OCI-M1 (cell line): ENCODE results near the gene CCNY.

Experiments
- DNase-seq: peaks from one replicate; lab custom pipeline; 2025; lab: John Stamatoyannopoulos, UW

The CCNY gene

DNA sequence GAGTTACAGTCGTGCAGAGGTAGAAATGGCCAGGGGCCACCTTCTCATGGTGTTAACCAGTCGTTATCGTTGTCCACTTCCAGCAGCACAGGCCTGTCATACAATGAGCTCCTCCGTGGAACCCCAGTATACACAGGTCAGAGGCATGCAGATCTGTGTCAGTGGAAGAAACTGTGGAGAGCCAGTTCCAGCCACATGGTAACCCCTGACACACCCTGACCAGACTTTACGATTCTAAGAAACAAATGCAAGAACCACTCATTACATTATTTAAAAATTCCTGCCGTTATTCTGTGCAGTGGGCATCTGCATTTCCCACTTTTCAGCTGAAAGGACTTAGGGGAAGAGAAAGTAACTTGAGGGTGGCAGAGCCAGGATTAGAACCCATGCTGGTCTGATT, 245.3 kb downstream of the CCNY start:
- no peak for DNase-seq

DNA sequence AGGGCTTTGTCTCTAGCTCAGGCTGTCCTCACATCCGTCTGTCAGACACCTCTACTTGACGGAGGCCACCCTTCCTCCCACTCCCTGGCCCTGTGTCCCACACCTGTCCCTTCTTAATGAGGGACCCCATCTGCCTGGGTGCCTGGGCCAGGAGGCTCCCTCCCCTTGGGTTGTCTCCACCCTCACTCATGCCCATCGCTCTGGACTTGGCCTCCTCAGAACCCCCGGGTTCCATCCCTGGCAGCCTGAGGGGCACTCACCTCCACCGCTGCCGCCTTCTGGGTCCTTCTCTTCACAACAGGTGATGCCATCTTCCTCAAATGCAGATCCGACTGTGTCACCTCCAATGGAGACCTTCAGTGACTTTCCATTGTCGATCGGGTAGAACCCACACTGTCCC, 248.6 kb downstream of the CCNY start:
- DNase-seq: no peak

DNA sequence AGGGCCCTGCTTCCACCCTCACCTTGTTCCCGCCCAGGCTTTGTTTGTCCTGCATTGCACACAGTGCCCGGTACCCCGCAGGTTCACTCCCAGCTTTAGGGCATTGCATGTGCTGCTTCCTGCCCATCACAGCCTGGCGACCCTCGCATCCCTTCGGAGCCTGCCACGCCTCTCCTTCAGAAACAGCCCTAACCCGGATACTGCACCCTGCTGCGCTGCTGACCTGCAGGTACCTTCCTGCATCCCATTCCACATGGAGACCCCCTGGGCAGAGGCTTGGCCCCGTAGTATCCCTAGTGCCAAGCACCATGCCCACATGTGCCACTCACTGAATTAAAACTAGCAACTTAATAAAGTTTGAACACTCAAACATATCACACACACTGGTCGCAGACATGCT, 249.0 kb downstream of the CCNY start:
- DNase-seq: no peak

DNA sequence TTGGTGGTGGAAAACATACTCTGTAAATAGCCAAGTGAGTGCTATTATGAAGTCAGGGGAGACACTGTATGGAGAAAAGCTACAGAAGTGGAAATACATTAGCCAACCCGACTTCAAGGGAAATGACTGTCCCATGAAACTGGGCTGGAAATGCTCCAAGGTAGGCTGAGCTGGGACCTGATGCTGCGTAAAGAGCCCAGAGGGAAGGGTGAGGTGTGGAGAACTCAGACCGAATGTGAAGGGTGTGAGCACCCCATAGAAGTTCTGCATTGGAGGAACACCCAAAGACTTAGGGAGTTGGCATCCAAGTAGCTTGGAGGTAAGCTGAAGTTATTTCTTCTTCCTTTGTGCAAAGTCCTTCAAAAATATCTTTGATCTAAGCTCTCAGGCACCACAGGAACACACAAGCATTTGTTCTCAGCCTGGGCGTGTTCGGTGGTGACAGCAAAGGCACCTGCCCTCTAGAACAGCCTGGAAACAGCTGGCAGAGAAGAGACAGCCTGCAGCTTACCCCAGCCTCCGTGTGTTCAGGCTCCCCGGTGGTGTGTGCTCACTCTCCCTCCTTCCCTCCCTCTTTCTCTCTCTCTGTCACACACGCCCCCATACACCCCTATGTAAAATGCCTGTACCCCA, 249.7 kb downstream of the CCNY start:
- no peak for DNase-seq

DNA sequence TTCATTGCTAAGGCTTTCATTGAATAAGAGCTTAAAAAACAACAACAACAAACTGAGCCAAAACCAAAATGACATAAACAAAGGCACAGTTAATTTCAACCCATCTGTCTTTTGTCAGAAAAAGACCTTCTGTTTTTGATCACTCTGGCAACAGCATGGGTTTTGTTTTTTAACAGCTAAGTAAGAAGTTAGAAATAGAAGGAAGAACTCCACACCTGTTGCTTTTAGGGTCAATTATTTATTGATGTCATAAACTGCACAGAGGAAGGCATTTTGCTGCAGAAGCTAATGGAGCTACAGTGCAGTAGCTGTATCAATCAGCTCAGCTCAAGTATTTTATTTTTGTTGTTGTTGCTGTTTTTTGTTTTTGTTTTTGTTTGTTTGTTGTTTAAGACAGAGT, 252.5 kb downstream of the CCNY start:
- no peak for DNase-seq

DNA sequence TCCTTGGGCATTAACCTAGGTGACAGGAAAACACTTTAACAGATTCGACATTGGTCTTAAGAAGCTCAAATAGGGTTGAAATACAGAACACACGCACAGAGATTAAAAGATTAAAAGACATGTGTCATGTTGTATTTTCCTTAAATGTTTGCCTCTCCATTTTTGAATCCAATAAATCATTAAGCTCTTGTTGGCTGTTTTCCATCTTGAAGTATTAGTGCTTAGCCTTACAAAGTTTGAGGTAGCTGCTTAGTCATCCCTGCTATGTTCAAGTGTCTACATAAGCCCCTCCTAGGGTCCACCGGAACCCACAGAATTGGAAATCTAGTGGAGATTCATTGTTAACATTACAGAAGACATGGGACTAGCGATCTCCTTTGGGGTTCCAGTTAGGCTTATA, 256.1 kb downstream of the CCNY start:
- DNase-seq: no peak

DNA sequence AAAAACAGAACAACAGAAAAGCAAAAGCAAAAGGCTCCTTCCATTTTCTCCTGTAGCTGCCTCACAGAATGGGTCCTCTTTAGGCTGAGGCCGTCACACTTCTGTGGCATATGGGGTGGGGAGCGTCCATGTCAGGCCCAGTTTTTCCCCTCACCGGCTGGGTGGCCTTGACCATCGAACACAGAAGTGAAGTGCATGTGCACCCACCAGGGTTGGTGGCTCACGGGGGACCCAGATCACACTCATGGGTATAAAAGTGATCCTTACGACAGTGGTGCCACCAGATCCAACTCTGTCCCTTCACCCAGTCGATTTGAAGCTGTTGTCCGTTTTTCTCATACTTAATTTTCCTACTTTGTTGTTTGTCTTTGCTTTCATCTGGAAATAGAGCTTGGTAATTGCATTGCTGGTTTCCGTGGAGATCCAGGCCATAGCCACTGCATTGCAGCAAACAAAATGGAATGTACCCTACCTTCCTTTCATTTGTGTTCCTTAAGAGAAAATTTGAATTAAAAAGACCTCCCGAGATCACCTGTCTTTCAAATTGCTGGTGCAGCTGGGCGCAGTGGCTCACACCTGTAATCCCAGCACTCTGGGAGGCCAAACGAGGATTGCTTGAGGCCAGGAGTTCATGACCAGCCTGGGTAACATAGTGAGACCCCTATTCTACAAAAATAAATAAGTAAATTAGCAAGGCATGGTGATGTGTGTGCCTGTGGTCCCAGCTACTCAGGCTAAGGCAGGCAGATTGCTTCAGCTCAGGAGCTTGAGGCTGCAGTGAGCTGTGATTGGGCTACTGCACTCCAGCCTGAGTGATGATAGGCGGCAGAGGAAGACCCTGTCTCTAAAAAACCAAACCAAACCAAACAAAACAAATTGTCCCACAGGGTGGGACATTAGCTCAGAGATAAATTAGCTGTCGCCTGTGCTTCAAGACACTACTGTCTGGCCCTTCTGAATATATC, 258.1 kb downstream of the CCNY start:
- DNase-seq: no peak

DNA sequence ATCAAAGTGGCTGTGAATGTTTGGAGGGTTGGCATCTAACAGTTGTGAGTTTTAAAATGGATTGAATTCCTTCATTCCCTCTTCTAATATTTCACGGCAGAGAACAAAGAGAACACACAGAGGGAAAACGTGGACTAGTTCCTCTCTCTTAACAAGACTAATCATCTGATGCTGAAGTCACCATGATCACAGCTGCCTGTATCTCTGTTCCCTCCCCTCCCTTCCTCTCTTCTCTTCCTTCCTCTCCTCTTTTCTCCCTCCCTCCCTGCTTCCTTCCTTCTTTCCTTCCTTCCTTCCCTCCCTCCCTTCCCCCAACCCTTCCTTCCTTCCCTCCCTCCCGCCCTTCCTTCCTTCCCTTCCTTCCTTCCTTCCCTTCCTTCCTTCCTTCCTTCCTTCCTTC, 258.8 kb downstream of the CCNY start:
- no peak for DNase-seq

DNA sequence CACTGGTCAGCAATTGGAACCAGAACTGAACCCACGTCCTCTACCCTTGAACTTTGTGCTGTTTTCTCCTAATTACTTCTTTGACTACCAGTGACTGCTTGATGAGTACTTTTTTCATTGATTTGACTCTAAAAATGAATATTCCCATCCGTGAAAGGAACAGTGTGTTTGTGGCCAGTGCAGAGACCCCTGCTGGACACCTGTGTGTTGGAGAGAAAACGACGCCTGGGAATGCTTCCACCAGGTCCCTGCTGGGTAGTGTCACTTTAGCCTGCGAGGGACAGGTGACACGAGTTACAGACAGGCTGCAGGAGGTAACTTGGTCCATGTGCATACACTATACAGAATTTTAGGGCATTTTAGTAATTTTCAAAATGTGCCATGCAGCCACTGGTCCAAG, 262.1 kb downstream of the CCNY start:
- peak; percentile 11 for DNase-seq

DNA sequence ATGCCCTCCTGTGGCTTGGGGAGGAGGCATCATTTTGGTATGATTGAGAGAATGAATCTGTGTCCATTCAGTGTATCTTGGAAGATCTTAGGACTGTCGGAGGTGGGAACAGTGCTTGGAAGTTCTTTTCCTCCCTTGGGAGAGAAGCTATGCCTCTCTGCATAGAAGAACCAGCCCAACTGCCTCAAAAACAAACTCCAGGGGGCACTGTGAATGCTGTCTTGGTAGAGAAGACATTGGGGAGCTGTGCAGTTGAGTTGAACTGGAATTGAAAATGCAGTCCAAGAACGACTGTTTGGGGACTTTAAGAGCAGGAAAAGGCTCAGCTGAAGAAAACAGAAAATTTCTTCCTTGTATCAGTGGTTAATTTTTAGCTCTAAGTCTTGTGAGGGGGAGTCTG, 263.9 kb downstream of the CCNY start:
- DNase-seq: no peak

DNA sequence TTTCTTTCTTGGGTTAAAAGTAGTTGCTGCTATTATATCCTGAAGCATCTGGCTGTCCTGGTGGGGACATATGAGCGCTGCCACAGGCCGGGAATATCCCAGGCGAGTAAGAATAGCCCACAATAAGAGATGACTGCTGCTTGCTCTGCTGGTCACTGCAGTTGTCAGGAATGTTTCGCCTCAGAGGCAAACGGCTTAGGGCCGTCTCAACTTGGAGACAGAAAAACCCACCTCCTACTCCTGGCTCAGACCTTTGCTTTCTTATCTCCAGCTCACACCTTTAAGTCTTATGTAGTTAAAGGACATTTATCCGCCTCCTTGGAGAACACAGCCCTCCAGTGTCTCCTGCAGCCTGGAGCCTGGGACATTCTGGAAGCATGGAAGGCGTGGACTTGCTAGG, 268.9 kb downstream of the CCNY start, which contains the start of gene GJD4:
TSS of gene GJD4 (plus strand) at position 151 of the 400 bp plus-strand sequence. CDS start at position 378, 227 bp downstream.
- no peak for DNase-seq

DNA sequence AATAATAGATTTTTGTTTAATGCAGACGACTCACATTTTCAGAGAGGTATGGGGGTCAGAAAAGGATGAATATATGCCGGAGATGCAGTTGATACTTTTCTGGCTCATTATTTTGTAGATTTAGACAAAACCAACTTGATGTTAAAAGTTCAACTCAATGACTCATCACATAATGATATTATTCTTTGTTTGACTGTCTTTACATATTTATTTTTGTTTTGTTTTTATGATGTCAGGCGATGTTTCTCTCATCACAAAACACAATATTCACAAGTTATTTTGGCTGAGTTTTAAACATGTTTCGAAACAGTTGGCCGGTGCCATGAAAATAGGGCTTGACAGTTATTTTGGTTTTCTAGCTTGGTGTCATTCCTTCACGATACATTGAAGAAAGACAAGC, 270.1 kb downstream of the CCNY start:
- no peak for DNase-seq

DNA sequence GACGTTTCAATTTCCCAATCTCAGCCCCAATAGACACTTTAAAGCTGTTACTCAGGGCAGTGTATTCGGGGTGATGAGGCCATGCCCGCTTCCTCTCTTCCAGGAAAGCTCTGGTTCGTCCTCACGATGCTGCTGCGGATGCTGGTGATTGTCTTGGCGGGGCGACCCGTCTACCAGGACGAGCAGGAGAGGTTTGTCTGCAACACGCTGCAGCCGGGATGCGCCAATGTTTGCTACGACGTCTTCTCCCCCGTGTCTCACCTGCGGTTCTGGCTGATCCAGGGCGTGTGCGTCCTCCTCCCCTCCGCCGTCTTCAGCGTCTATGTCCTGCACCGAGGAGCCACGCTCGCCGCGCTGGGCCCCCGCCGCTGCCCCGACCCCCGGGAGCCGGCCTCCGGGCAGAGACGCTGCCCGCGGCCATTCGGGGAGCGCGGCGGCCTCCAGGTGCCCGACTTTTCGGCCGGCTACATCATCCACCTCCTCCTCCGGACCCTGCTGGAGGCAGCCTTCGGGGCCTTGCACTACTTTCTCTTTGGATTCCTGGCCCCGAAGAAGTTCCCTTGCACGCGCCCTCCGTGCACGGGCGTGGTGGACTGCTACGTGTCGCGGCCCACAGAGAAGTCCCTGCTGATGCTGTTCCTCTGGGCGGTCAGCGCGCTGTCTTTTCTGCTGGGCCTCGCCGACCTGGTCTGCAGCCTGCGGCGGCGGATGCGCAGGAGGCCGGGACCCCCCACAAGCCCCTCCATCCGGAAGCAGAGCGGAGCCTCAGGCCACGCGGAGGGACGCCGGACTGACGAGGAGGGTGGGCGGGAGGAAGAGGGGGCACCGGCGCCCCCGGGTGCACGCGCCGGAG, 271.4 kb downstream of the CCNY start:
- DNase-seq: no peak

DNA sequence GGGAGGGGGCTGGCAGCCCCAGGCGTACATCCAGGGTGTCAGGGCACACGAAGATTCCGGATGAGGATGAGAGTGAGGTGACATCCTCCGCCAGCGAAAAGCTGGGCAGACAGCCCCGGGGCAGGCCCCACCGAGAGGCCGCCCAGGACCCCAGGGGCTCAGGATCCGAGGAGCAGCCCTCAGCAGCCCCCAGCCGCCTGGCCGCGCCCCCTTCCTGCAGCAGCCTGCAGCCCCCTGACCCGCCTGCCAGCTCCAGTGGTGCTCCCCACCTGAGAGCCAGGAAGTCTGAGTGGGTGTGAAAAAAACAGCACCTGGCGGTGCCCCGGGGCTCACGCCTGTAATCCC, 272.0 kb downstream of the CCNY start:
- DNase-seq: no peak

DNA sequence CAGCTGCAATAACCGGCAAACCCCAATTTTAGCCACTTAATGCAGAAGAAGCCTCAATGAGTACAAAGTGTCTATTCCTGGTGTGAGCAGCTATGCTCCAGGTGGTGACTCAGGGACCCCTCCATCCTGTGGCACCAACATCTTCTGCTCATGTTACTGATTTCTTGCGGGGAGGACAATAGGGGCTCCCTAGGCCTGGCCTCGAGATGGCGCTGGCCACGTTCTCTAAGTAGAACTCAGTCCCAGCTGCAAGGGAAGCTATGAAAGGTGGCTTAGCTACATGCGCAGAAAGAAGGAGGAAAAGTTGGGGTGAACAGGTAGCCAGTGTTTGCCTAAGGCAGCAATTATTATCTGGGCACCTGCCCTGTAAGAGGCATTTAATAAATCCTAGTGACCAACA, 275.4 kb downstream of the CCNY start:
- no peak for DNase-seq

DNA sequence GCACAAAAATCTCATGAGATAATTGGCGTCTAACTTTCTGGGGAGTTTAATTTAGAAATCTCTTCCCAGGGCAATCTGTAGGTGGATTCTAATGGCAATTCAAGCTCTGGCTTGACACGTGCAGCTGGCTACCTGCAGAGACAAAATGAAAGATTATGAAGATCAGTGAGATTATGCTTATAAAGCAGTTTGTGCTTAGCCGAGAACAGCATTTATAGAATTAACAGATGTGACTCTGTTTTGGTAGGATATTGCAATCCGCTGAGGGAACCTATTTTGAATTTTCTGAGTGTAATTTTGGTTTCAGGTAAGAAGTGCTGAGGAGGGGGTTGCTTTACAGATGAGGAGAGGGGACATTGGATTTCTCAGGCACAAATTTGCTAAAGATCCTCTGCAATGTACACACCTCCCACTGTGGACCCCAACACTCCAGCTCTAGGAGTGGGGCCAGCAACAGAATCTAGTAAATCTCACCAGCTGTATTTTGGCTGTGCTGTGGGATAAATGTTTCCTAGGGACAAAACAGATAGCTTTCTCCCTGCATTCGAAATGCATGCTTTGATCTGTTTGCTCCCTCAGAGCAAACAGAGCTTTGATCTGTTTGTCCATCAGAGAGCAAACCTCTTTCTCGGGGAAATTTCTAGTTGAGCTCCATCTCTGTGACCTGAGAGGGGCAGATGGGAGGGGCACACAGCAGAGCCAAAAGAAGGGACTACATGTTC, 276.2 kb downstream of the CCNY start:
- no peak for DNase-seq

DNA sequence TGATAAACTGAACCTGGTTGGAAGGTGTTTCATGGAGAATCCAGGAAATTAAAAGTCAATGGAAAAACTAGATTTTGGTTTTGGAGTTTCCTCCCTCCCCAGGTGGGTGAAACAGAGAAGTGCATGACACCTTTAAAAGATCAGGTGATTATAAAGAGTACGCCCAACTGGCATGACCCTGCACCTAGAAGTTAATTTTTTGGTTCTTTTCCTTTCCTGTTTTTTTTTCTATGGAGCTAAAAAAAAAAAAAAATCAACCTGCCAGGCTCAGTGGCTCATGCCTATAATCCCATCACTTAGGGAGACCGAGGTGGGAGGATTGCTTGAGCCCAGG, 276.8 kb downstream of the CCNY start:
- DNase-seq: no peak

DNA sequence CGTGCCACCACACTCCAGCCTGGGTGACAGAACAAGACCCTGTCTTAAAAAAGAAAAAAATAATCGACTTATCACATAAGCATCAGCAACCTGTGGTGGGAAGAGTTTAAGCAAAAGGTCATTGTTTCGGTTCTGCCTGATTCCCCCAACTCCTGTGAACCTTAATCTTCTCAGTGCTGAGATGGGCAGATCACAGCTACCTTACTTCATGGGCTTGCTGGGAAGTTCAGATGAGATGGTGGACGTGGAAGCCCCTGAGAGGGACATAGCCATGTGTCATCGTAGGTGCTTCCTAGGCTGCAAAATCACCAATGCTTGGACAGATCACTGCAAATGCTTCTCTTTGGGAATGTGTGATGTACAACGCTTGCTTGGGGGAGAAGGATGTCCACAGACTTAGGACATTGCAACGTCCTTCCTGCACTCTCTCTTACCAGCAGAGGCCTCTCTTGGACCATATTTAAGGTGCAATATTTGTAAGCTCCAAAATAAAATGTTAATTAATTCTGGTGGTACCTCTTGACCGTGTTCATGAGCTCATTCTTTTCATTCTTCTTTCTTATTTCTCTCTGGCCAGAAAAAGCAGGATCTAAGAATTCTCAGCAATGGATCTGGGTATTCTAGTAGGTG, 277.4 kb downstream of the CCNY start:
- peak; percentile 4 for DNase-seq

DNA sequence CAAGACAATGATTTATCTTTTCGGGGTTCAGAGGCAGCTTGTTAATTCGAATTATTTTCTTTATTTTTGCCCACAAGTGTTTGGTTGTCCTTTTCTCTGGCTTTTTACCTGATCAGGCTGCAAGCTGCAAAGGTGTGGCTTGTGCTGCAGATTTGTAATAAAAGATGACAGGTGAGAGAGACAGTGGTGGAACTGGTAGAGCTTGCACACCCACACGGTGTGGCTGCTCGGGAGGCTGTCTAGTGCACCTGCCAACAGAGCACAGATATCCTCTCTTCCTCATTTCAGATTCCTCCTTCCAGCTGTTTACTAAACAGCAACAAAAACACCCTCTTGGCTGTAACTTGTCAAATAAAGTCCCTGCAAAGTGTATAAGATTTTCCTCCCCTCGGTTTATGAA, 278.0 kb downstream of the CCNY start:
- no peak for DNase-seq
